Thyroid gland (tissue), 4 donors: ENCODE measurements around the gene FBXO4. TPM values are rescaled to one million over a fixed set of nuclear protein-coding genes. Genes with fewer than 3 reads are reported as not detected.
"Not testable (repeated sequence)": the region's sequence is repeated elsewhere in the genome, so short reads cannot be mapped to it uniquely, and the experiment has no call there.

Source experiments
- DNase-seq, 2 donors: peaks; one replicate each; pipeline ENCODE4 v3.0.0-alpha.2; 2019
- H3K27ac ChIP-seq, 3 donors: fragments of 200-600 bp; sonication (generic); 1 replicate in 2 of 3; 2 replicates in 1 of 3; pipeline ENCODE4 v1.5.1; 2016 to 2019; ENCODE audit warnings: mild to moderate bottlenecking in 1 of 3, moderate library complexity in 1 of 3
- H3K27me3 ChIP-seq: fragments of 200-600 bp; sonication (generic); one replicate; pipeline ENCODE4 v1.5.1; 2019
- H3K36me3 ChIP-seq, 2 donors: fragments of 200-600 bp; sonication (generic); one replicate each; pipeline ENCODE4 v1.5.1; 2016 to 2019
- H3K4me1 ChIP-seq, 2 donors: fragments of 200-600 bp; sonication (generic); one replicate each; pipeline ENCODE4 v1.5.1; 2017 to 2019
- H3K4me3 ChIP-seq, 3 donors: fragments of 200-600 bp; sonication (generic); replicated peaks in 1 of 3; 1 replicate in 2 of 3; 2 replicates in 1 of 3; pipeline ENCODE4 v1.5.1; 2016; ENCODE audit warnings: mild to moderate bottlenecking in 1 of 3
- H3K9me3 ChIP-seq: fragments of 200-600 bp; sonication (generic); one replicate; pipeline ENCODE4 v1.5.1; 2017
- CTCF ChIP-seq, 6 experiments: fragments of 200-600 bp in 3 of 6; fragments of 450-650 bp in 3 of 6; sonication (generic) in 3 of 6; IDR thresholded peaks; one replicate each; pipeline ENCODE4 v1.5.1; 2016 to 2019; ENCODE audit warnings: antibody characterized with exemption in 6 of 6, mild to moderate bottlenecking in 2 of 6, inconsistent platforms in 1 of 6, moderate library complexity in 1 of 6
- POLR2A ChIP-seq, 2 donors: fragments of 450-650 bp; IDR thresholded peaks; one replicate each; pipeline ENCODE4 v1.6.1; 2017; ENCODE audit warnings: antibody characterized with exemption in 2 of 2, mild to moderate bottlenecking in 2 of 2, moderate library complexity in 1 of 2
- WGBS, 2 donors: methylation state at CpG; one replicate each; pipeline ENCODE4 v1.1.5; 2017; 5-methylcytosine and 5-hydroxymethylcytosine counted together
- intact Hi-C: fragments of 100-400 bp; cut with DNase I; formaldehyde crosslinking; loops from one replicate; pipeline ENCODE4 v1.15.1; 2023
- total RNA-seq, 4 donors: library from RNA; depleted of rRNA; stranded (reverse); fragments of >200 nt; gene quantifications; one replicate each; pipeline ENCODE4 v1.2.3, GENCODE V29; 2016

The FBXO4 gene
- total RNA-seq, 4 donors from 2014 or later: 22.0 to 26.5 (median 23.4) TPM

GRCh38 chr5:41932770-41933169 is 7.7 kb downstream of the FBXO4 start:
- 96 to 98% methylated on average over 2 of the region's 2 CpGs for WGBS, 2 donors

GRCh38 chr5:41935544-41935943 is 10.5 kb downstream of the FBXO4 start:
- Histone ChIP-seq H3K27me3 (no peaks in the 10 kb centered on the region), H3K9me3 (no peaks in the 10 kb centered on the region), H3K36me3 (peaks cover 6 to 14% of the 10 kb centered on the region in 2 donors), H3K4me1 (no peaks in the 10 kb centered on the region), H3K27ac (no peak overlapping the region), H3K4me3 (no peak overlapping the region)
- DNase-seq: no peak
- TF ChIP-seq POLR2A (IDR thresholded peaks at IDR 0.05) (no peak), CTCF (IDR thresholded peaks at IDR 0.05) (no peak)
- intact Hi-C loops: no loop called here

More at GRCh38 chr5:41932770-41933169, 7.7 kb downstream of the FBXO4 start:
- intact Hi-C loops: no loop called here
- H3K4me1 ChIP-seq: no peaks in the 10 kb centered on the region
- no peak overlapping the region for H3K4me3 ChIP-seq
- H3K27ac ChIP-seq: no peak overlapping the region
- H3K27me3 ChIP-seq: no peaks in the 10 kb centered on the region
- H3K9me3 ChIP-seq: no peaks in the 10 kb centered on the region
- TF ChIP-seq POLR2A (IDR thresholded peaks at IDR 0.05): no peak
- TF ChIP-seq CTCF (IDR thresholded peaks at IDR 0.05): no peak
- DNase-seq: no peak
- peaks cover 2 to 6% of the 10 kb centered on the region in 2 donors for H3K36me3 ChIP-seq

- peaks cover 0 to 14% of the 10 kb centered on the region in 2 donors for H3K36me3 ChIP-seq
- intact Hi-C loops: no loop called here
Observed at GRCh38 chr5:41940641-41941040, 15.6 kb downstream of the FBXO4 start.

GRCh38 chr5:41945332-41945955 is 20.4 kb downstream of the FBXO4 start:
- H3K27ac ChIP-seq, H3K4me3 ChIP-seq, H3K9me3 ChIP-seq, H3K36me3 ChIP-seq, H3K27me3 ChIP-seq, DNase-seq, H3K4me1 ChIP-seq, intact Hi-C loops: not testable (repeated sequence)
- 87 to 88% methylated on average over 7 of the region's 7 CpGs for WGBS, 2 donors

More at GRCh38 chr5:41940641-41941040, 15.6 kb downstream of the FBXO4 start:
- DNase-seq: no peak
- H3K4me1 ChIP-seq: no peaks in the 10 kb centered on the region
- WGBS, 2 donors: 93 to 95% methylated on average over 1 of the region's 1 CpG
- no peaks in the 10 kb centered on the region for H3K9me3 ChIP-seq
- no peaks in the 10 kb centered on the region for H3K27me3 ChIP-seq
- TF ChIP-seq POLR2A (IDR thresholded peaks at IDR 0.05) (no peak), CTCF (IDR thresholded peaks at IDR 0.05) (no peak)
- H3K4me3 ChIP-seq: no peak overlapping the region
- H3K27ac ChIP-seq: no peak overlapping the region

- H3K27me3 ChIP-seq: no peaks in the 10 kb centered on the region
- no peaks in the 10 kb centered on the region for H3K36me3 ChIP-seq
- DNase-seq: no peak
- no peaks in the 10 kb centered on the region for H3K9me3 ChIP-seq
- intact Hi-C loops: no loop called here
- H3K4me3 ChIP-seq: no peak overlapping the region
- 77 to 85% methylated on average over 3 of the region's 3 CpGs for WGBS, 2 donors
- no peaks in the 10 kb centered on the region for H3K4me1 ChIP-seq
- H3K27ac ChIP-seq: no peak overlapping the region
- TF ChIP-seq CTCF (IDR thresholded peaks at IDR 0.05) (no peak), POLR2A (IDR thresholded peaks at IDR 0.05) (no peak)
Observed at GRCh38 chr5:41951224-41951623, 26.1 kb downstream of the FBXO4 start.
